OCI-LY1 (cell line): ENCODE measurements around the gene PDE12.

Source experiments
- H2AFZ ChIP-seq: fragments of 200-600 bp; sonication (generic), shearing (Covaris generic); 2 replicates; pipeline ENCODE4 v1.6.0; 2014; ENCODE audit warnings: antibody characterized with exemption, mild to moderate bottlenecking, low read length
- H3F3A ChIP-seq: fragments of 200-600 bp; sonication (generic), shearing (Covaris generic); 2 replicates; pipeline ENCODE4 v1.6.0; 2014; ENCODE audit warnings: mild to moderate bottlenecking, antibody characterized with exemption, low read length, moderate library complexity; ENCODE audit not compliant: insufficient read depth
- H3K27ac ChIP-seq: fragments of 200-600 bp; sonication (generic); 2 replicates; pipeline ENCODE4 v1.5.1; 2014; ENCODE audit warnings: low read length, mixed run types, mild to moderate bottlenecking, low read depth; ENCODE audit not compliant: poor library complexity, severe bottlenecking
- H3K27me3 ChIP-seq: fragments of 200-600 bp; sonication (generic); 2 replicates; pipeline ENCODE4 v1.6.0; 2014; ENCODE audit warnings: antibody characterized with exemption, mild to moderate bottlenecking, low read length, moderate library complexity; ENCODE audit not compliant: insufficient read depth
- H3K36me3 ChIP-seq: fragments of 200-600 bp; sonication (generic); 2 replicates; pipeline ENCODE4 v1.6.1; 2014; ENCODE audit warnings: mild to moderate bottlenecking, antibody characterized with exemption, low read length, moderate library complexity, mixed read lengths; ENCODE audit not compliant: insufficient read depth
- H3K4me1 ChIP-seq: fragments of 200-600 bp; sonication (generic); 2 replicates; pipeline ENCODE4 v1.5.1; 2014; ENCODE audit warnings: mild to moderate bottlenecking, low read length, moderate library complexity; ENCODE audit not compliant: insufficient read depth, severe bottlenecking
- H3K4me2 ChIP-seq: fragments of 200-600 bp; sonication (generic), shearing (Covaris generic); 2 replicates; pipeline ENCODE4 v1.6.1; 2014; ENCODE audit warnings: low read length
- H3K4me3 ChIP-seq: fragments of 200-600 bp; sonication (generic); 2 replicates; pipeline ENCODE4 v1.5.1; 2014; ENCODE audit warnings: low read length, low read depth, mild to moderate bottlenecking, mixed read lengths; ENCODE audit not compliant: poor library complexity, severe bottlenecking
- H3K79me2 ChIP-seq: fragments of 200-600 bp; shearing (Covaris generic); 2 replicates; pipeline ENCODE4 v1.6.1; 2016; ENCODE audit warnings: mixed run types, low read length, mixed read lengths; ENCODE audit not compliant: insufficient read depth
- H3K9ac ChIP-seq: fragments of 200-600 bp; sonication (generic), shearing (Covaris generic); 2 replicates; pipeline ENCODE4 v1.6.1; 2014; ENCODE audit warnings: mild to moderate bottlenecking, low read length, mixed read lengths
- H3K9me2 ChIP-seq: fragments of 200-600 bp; sonication (generic), shearing (Covaris generic); 2 replicates; pipeline ENCODE4 v1.6.1; 2014; ENCODE audit warnings: low read depth, mild to moderate bottlenecking, low read length, mixed read lengths
- H3K9me3 ChIP-seq: fragments of 200-600 bp; shearing (Covaris generic); 2 replicates; pipeline ENCODE4 v1.6.1; 2014; ENCODE audit warnings: low read length, mixed read lengths
- H4K20me1 ChIP-seq: fragments of 200-600 bp; sonication (generic), shearing (Covaris generic); 2 replicates; pipeline ENCODE4 v1.6.0; 2016; ENCODE audit warnings: mild to moderate bottlenecking, low read length; ENCODE audit not compliant: insufficient read depth
- EZH2 ChIP-seq: fragments of 200-600 bp; sonication (generic), shearing (Covaris generic); IDR thresholded peaks from 2 replicates; pipeline ENCODE4 v1.8.0; 2017; ENCODE audit warnings: borderline replicate concordance, mixed run types, mild to moderate bottlenecking, antibody characterized with exemption, low read length, moderate library complexity, mixed read lengths
- TF ChIP-seq, protein P1 (sequence below): fragments of 200-600 bp; sonication (generic), shearing (Covaris generic); IDR thresholded peaks from 2 replicates; pipeline ENCODE4 v1.5.1; 2017; ENCODE audit warnings: mild to moderate bottlenecking, antibody characterized with exemption, low read length, moderate library complexity, mixed read lengths

Gene PDE12

DNA sequence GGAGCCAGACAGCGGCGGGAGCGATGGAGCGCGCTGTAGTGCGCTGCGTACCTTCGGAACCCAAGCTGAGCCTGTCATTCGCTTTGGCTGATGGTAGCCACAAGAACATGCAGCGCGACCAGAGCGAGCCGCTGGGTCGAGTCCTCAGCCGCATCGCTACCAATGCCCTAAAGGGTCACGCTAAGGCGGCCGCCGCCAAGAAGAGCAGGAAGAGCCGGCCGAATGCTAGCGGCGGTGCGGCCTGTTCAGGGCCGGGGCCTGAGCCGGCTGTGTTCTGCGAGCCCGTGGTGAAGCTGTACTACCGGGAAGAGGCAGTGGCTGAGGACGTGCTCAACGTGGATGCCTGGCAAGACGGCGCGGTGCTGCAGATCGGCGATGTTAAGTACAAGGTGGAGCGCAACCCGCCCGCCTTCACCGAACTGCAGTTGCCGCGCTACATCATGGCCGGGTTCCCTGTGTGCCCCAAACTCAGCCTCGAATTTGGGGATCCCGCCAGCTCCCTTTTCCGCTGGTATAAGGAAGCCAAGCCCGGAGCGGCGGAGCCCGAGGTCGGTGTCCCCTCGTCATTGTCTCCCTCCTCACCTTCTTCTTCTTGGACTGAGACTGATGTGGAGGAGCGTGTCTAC lies 498 bp downstream of the PDE12 start:
- no peaks in the 10 kb centered on the region for H4K20me1 ChIP-seq
- H3K4me1 ChIP-seq: peaks cover 40% of the 10 kb centered on the region
- H3K9me3 ChIP-seq: no peaks in the 10 kb centered on the region
- peak overlapping the region; percentile 78 for H3K27ac ChIP-seq
- no peaks in the 10 kb centered on the region for H3F3A ChIP-seq
- peak overlapping the region; percentile 76 for H3K4me2 ChIP-seq
- H3K4me3 ChIP-seq: peak overlapping the region; percentile 75
- no peak overlapping the region for H2AFZ ChIP-seq
- TF ChIP-seq, protein P1, sequence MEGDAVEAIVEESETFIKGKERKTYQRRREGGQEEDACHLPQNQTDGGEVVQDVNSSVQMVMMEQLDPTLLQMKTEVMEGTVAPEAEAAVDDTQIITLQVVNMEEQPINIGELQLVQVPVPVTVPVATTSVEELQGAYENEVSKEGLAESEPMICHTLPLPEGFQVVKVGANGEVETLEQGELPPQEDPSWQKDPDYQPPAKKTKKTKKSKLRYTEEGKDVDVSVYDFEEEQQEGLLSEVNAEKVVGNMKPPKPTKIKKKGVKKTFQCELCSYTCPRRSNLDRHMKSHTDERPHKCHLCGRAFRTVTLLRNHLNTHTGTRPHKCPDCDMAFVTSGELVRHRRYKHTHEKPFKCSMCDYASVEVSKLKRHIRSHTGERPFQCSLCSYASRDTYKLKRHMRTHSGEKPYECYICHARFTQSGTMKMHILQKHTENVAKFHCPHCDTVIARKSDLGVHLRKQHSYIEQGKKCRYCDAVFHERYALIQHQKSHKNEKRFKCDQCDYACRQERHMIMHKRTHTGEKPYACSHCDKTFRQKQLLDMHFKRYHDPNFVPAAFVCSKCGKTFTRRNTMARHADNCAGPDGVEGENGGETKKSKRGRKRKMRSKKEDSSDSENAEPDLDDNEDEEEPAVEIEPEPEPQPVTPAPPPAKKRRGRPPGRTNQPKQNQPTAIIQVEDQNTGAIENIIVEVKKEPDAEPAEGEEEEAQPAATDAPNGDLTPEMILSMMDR: no peak
- TF ChIP-seq EZH2: no peak
- no peaks in the 10 kb centered on the region for H3K27me3 ChIP-seq
- H3K9me2 ChIP-seq: no peaks in the 10 kb centered on the region
- peaks cover 36% of the 10 kb centered on the region for H3K36me3 ChIP-seq
- H3K79me2 ChIP-seq: peaks cover 45% of the 10 kb centered on the region
- H3K9ac ChIP-seq: peak overlapping the region; percentile 84

DNA sequence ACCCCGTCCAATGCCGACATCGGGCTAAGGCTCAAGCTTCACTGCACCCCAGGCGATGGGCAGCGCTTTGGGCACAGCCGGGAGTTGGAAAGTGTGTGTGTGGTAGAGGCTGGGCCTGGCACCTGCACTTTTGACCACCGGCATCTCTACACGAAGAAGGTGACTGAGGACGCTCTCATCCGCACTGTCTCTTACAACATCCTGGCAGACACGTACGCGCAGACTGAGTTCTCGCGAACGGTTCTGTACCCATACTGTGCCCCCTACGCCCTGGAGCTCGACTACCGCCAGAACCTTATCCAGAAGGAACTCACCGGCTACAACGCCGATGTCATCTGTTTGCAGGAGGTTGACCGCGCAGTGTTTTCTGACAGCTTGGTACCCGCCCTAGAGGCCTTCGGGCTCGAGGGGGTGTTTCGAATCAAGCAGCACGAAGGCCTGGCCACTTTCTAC lies 1.0 kb downstream of the PDE12 start:
- peaks cover 42% of the 10 kb centered on the region for H3K36me3 ChIP-seq
- no peak overlapping the region for H2AFZ ChIP-seq
- no peaks in the 10 kb centered on the region for H3K9me3 ChIP-seq
- peak overlapping the region; percentile 78 for H3K27ac ChIP-seq
- peak overlapping the region; percentile 76 for H3K4me2 ChIP-seq
- no peaks in the 10 kb centered on the region for H3K9me2 ChIP-seq
- H3K4me1 ChIP-seq: peaks cover 43% of the 10 kb centered on the region
- TF ChIP-seq, protein P1: no peak
- TF ChIP-seq EZH2: no peak
- H4K20me1 ChIP-seq: no peaks in the 10 kb centered on the region
- peak overlapping the region; percentile 84 for H3K9ac ChIP-seq
- H3K79me2 ChIP-seq: peaks cover 51% of the 10 kb centered on the region
- no peaks in the 10 kb centered on the region; the same call in 1 of the 2 replicates for H3F3A ChIP-seq
- H3K4me3 ChIP-seq: peak overlapping the region; percentile 75
- H3K27me3 ChIP-seq: no peaks in the 10 kb centered on the region

DNA sequence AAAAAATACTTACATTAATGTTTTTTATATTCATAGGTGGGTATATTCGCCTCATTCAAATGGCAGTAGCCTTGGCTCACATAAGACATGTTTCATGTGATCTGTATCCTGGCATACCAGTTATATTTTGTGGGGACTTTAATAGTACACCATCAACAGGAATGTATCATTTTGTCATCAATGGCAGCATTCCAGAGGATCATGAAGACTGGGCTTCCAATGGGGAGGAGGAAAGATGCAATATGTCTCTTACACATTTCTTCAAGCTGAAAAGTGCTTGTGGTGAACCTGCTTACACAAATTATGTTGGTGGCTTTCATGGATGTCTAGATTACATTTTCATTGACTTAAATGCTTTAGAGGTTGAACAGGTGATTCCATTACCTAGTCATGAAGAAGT lies 3.5 kb downstream of the PDE12 start:
- Histone ChIP-seq H3K79me2 (peaks cover 60% of the 10 kb centered on the region), H4K20me1 (no peaks in the 10 kb centered on the region), H3K27me3 (no peaks in the 10 kb centered on the region), H3K4me3 (peak overlapping the region; percentile 75), H3K36me3 (peaks cover 64% of the 10 kb centered on the region), H3K27ac (no peak overlapping the region), H3K4me2 (peak overlapping the region; percentile 76), H3K9me2 (no peaks in the 10 kb centered on the region), H3F3A (no peaks in the 10 kb centered on the region; the same call in 1 of the 2 replicates), H3K9ac (no peak overlapping the region), H3K4me1 (peaks cover 43% of the 10 kb centered on the region), H2AFZ (no peak overlapping the region), H3K9me3 (no peaks in the 10 kb centered on the region)
- TF ChIP-seq, protein P1: no peak
- no peak for TF ChIP-seq EZH2
